Muscle of leg (tissue), 11 donors: ENCODE measurements around the gene DPYSL5. TPM values are rescaled to one million over a fixed set of nuclear protein-coding genes. Genes with fewer than 3 reads are reported as not detected.

Experiments
- DNase-seq: peaks from one replicate; pipeline ENCODE4 v3.0.0; 2013
- H3K27ac ChIP-seq: one replicate; pipeline ENCODE4 v1.5.1; 2013; ENCODE audit warnings: mild to moderate bottlenecking, low read length, control low read depth
- H3K27me3 ChIP-seq: one replicate; pipeline ENCODE4 v1.6.1; 2013; ENCODE audit warnings: low read length; ENCODE audit not compliant: control insufficient read depth, insufficient read depth
- H3K36me3 ChIP-seq: one replicate; pipeline ENCODE4 v1.6.1; 2013; ENCODE audit warnings: low read length; ENCODE audit not compliant: control insufficient read depth, insufficient read depth
- H3K4me1 ChIP-seq: one replicate; pipeline ENCODE4 v1.6.1; 2013; ENCODE audit warnings: low read length; ENCODE audit not compliant: control insufficient read depth, insufficient read depth
- H3K4me3 ChIP-seq: one replicate; pipeline ENCODE4 v1.5.1; 2013; ENCODE audit warnings: low read length, control low read depth
- H3K9me3 ChIP-seq: replicated peaks from 2 replicates; pipeline ENCODE4 v1.6.1; 2013; ENCODE audit warnings: low read depth, low read length; ENCODE audit not compliant: control insufficient read depth
- WGBS: methylation state at CpG from one replicate; pipeline ENCODE4 v1.1.5; 2013; ENCODE audit warnings: missing lambda C conversion rate; ENCODE audit not compliant: insufficient coverage; 5-methylcytosine and 5-hydroxymethylcytosine counted together
- polyA plus RNA-seq, 8 donors: library from polyadenylated mRNA; unstranded; fragments of 120-200 nt; gene quantifications; one replicate each; pipeline versions ENCODE4 v1.2.1 to v1.2.3, GENCODE V29; 2013; ENCODE audit warnings: inconsistent platforms in 1 of 8, low replicate concordance in 1 of 8; ENCODE audit not compliant: insufficient read length in 8 of 8, insufficient read depth in 1 of 8
- total RNA-seq: library from RNA; stranded (reverse); fragments of 120-200 nt; gene quantifications from one replicate; pipeline ENCODE4 v1.2.4, GENCODE V29; 2013

The DPYSL5 gene
- total and polyA plus RNA-seq, 9 donors, result 10.0 to 33.6 (median 22.0) TPM

- no peaks in the 10 kb centered on the region for H3K4me1 ChIP-seq
- no CpG with 5 or more reads among the region's 9 CpGs for WGBS
- peaks cover 11% of the 10 kb centered on the region for H3K27me3 ChIP-seq
- H3K36me3 ChIP-seq, result no peaks in the 10 kb centered on the region
- no peak overlapping the region for H3K27ac ChIP-seq
- no peak for DNase-seq
- H3K4me3 ChIP-seq, result no peak overlapping the region
- no peaks in the 10 kb centered on the region for H3K9me3 ChIP-seq
Observed at GRCh38 chr2:26940001-26940400, 92.1 kb downstream of the DPYSL5 start.

GRCh38 chr2:26941486-26941885 is 93.6 kb downstream of the DPYSL5 start:
- Histone ChIP-seq H3K27ac (no peak overlapping the region), H3K4me1 (no peaks in the 10 kb centered on the region), H3K4me3 (no peak overlapping the region), H3K36me3 (no peaks in the 10 kb centered on the region), H3K27me3 (peaks cover 14% of the 10 kb centered on the region), H3K9me3 (no peaks in the 10 kb centered on the region)
- no peak for DNase-seq
- 83% methylated on average over 3 of the region's 3 CpGs for WGBS

- Histone ChIP-seq H3K4me1 (peaks cover 12% of the 10 kb centered on the region), H3K4me3 (no peak overlapping the region), H3K27ac (no peak overlapping the region), H3K36me3 (no peaks in the 10 kb centered on the region), H3K9me3 (no peaks in the 10 kb centered on the region), H3K27me3 (peaks cover 14% of the 10 kb centered on the region)
- WGBS, result 32% methylated on average over 22 of the region's 28 CpGs
- peak; percentile 60 for DNase-seq
Observed at GRCh38 chr2:26942543-26943295, 94.8 kb downstream of the DPYSL5 start.

- peaks cover 17% of the 10 kb centered on the region for H3K4me1 ChIP-seq
- H3K9me3 ChIP-seq, result no peaks in the 10 kb centered on the region
- H3K36me3 ChIP-seq, result no peaks in the 10 kb centered on the region
- WGBS, result 89% methylated on average over 8 of the region's 12 CpGs
- no peak overlapping the region for H3K27ac ChIP-seq
- DNase-seq, result no peak
- H3K27me3 ChIP-seq, result peaks cover 14% of the 10 kb centered on the region
- H3K4me3 ChIP-seq, result no peak overlapping the region
Observed at GRCh38 chr2:26945991-26946750, 98.2 kb downstream of the DPYSL5 start.

- peaks cover 14% of the 10 kb centered on the region for H3K27me3 ChIP-seq
- peaks cover 17% of the 10 kb centered on the region for H3K4me1 ChIP-seq
- H3K27ac ChIP-seq, result no peak overlapping the region
- no peaks in the 10 kb centered on the region for H3K36me3 ChIP-seq
- peak; percentile 76 for DNase-seq
- H3K4me3 ChIP-seq, result no peak overlapping the region
- WGBS, result 55% methylated on average over 26 of the region's 34 CpGs
- no peaks in the 10 kb centered on the region for H3K9me3 ChIP-seq
Observed at GRCh38 chr2:26946841-26947784, 99.2 kb downstream of the DPYSL5 start.

GRCh38 chr2:26948800-26949199 is 100.9 kb downstream of the DPYSL5 start:
- Histone ChIP-seq H3K36me3 (no peaks in the 10 kb centered on the region), H3K27ac (no peak overlapping the region), H3K9me3 (no peaks in the 10 kb centered on the region), H3K27me3 (peaks cover 3% of the 10 kb centered on the region), H3K4me1 (peaks cover 17% of the 10 kb centered on the region), H3K4me3 (no peak overlapping the region)
- no peak for DNase-seq
- WGBS, result 87% methylated on average over 3 of the region's 3 CpGs

- no peak overlapping the region for H3K4me3 ChIP-seq
- DNase-seq, result no peak
- peaks cover 7% of the 10 kb centered on the region for H3K27me3 ChIP-seq
- H3K36me3 ChIP-seq, result no peaks in the 10 kb centered on the region
- H3K4me1 ChIP-seq, result peaks cover 17% of the 10 kb centered on the region
- WGBS, result 64% methylated on average over 3 of the region's 5 CpGs
- no peak overlapping the region for H3K27ac ChIP-seq
- no peaks in the 10 kb centered on the region for H3K9me3 ChIP-seq
Observed at GRCh38 chr2:26950246-26950645, 102.3 kb downstream of the DPYSL5 start.

GRCh38 chr2:26951236-26951635 is 103.3 kb downstream of the DPYSL5 start:
- no peak overlapping the region for H3K4me3 ChIP-seq
- DNase-seq, result no peak
- H3K27ac ChIP-seq, result no peak overlapping the region
- no CpG with 5 or more reads among the region's 3 CpGs for WGBS
- H3K27me3 ChIP-seq, result peaks cover 8% of the 10 kb centered on the region
- no peaks in the 10 kb centered on the region for H3K9me3 ChIP-seq
- peaks cover 17% of the 10 kb centered on the region for H3K4me1 ChIP-seq
- no peaks in the 10 kb centered on the region for H3K36me3 ChIP-seq

GRCh38 chr2:26952374-26952773 is 104.4 kb downstream of the DPYSL5 start:
- 25% methylated on average over 2 of the region's 4 CpGs for WGBS
- Histone ChIP-seq H3K4me3 (no peak overlapping the region), H3K27ac (no peak overlapping the region), H3K36me3 (no peaks in the 10 kb centered on the region), H3K4me1 (peaks cover 8% of the 10 kb centered on the region), H3K27me3 (peaks cover 12% of the 10 kb centered on the region), H3K9me3 (no peaks in the 10 kb centered on the region)
- no peak for DNase-seq

- H3K9me3 ChIP-seq, result no peaks in the 10 kb centered on the region
- WGBS, result no CpG with 5 or more reads among the region's 4 CpGs
- H3K27me3 ChIP-seq, result peaks cover 20% of the 10 kb centered on the region
Observed at GRCh38 chr2:26954135-26954534, 106.2 kb downstream of the DPYSL5 start.

More at GRCh38 chr2:26954135-26954534, 106.2 kb downstream of the DPYSL5 start:
- Histone ChIP-seq H3K36me3 (no peaks in the 10 kb centered on the region), H3K27ac (no peak overlapping the region), H3K4me3 (no peak overlapping the region), H3K4me1 (no peaks in the 10 kb centered on the region)
- no peak for DNase-seq
